GF-D8 (cell line): ENCODE measurements around the gene TTLL11.

Experiments
- DNase-seq: peaks from one replicate; lab custom pipeline; 2025; lab: John Stamatoyannopoulos, UW

Gene TTLL11

GRCh38 chr9:121784731-121785411 is 308.2 kb downstream of the TTLL11 start:
- DNase-seq, result no peak

- DNase-seq, result no peak
These were observed 309.3 kb downstream of the TTLL11 start for GRCh38 chr9:121783521-121784507.

- no peak for DNase-seq
These were observed 310.0 kb downstream of the TTLL11 start for GRCh38 chr9:121783111-121783510.

- DNase-seq, result no peak
These were observed 310.5 kb downstream of the TTLL11 start for GRCh38 chr9:121782514-121783110.

GRCh38 chr9:121781701-121782464 is 311.2 kb downstream of the TTLL11 start:
- DNase-seq, result no peak

GRCh38 chr9:121781145-121781548 is 312.0 kb downstream of the TTLL11 start:
- no peak for DNase-seq

GRCh38 chr9:121780177-121781040 is 312.7 kb downstream of the TTLL11 start:
- DNase-seq, result no peak

GRCh38 chr9:121779381-121780117 is 313.6 kb downstream of the TTLL11 start:
- no peak for DNase-seq

- no peak for DNase-seq
These were observed 314.6 kb downstream of the TTLL11 start for GRCh38 chr9:121778252-121779225.

- DNase-seq, result no peak
These were observed 316.1 kb downstream of the TTLL11 start for GRCh38 chr9:121776739-121777637.

- DNase-seq, result no peak
These were observed 316.9 kb downstream of the TTLL11 start for GRCh38 chr9:121776001-121776738.

GRCh38 chr9:121774715-121775613 is 318.1 kb downstream of the TTLL11 start:
- DNase-seq, result no peak

GRCh38 chr9:121773954-121774714 is 319.0 kb downstream of the TTLL11 start:
- DNase-seq, result no peak

- no peak for DNase-seq
These were observed 319.7 kb downstream of the TTLL11 start for GRCh38 chr9:121773286-121773953.
